GM19467 (cell line): ENCODE data around the gene CD36.
"Not testable (repeated sequence)": the region's sequence is repeated elsewhere in the genome, so short reads cannot be mapped to it uniquely, and the experiment has no call there.

Source experiments
- ATAC-seq: cut with Tn5 transposase; IDR thresholded peaks from one replicate; pipeline ENCODE4 v1.9.1; 2021; ENCODE audit warnings: mild to moderate bottlenecking, moderate library complexity; ENCODE audit not compliant: unreplicated experiment

Gene CD36

GRCh38 chr7:80649011-80649410 lies 10.6 kb downstream of the CD36 start:
- no peak for ATAC-seq

DNA sequence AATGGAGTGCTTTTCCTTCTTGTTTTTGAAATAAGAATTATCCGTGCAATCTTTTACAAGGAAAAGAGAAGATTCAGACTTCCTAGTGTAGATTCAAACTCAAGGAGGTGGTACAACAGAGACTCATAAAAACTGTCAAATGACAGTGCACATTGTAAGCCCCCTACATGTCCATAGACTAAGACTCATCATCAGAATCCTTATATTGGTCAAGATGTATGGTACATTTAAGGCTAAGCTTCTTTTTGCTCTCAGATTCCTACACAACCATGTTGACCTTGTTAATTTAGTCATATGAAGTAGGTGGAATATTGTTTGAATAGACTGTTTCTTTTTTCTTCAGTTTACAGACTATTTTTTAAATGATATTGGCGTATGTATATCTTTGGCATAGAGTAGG lies 11.6 kb downstream of the CD36 start:
- ATAC-seq: no peak

- no peak for ATAC-seq
Measured at GRCh38 chr7:80651471-80651870, 13.0 kb downstream of the CD36 start.

DNA sequence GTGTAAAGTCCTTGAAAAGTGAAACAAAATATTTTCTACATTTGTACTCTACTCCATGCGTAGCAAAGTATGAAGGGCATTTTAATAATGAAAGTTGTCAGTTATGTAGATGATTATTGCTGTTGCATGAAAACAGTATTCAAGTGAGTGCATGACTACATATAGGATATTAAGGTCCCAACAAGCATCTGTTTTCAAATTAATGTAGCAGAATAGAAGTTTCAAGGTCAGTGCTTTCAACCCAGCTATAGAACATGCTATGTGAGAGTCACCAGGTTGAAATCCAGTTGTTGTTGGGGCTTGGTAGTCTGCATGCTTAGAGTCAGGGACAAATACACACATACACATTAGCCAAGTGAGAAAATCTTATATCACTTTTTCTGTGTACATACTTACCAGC lies 14.8 kb downstream of the CD36 start:
- no peak for ATAC-seq

DNA sequence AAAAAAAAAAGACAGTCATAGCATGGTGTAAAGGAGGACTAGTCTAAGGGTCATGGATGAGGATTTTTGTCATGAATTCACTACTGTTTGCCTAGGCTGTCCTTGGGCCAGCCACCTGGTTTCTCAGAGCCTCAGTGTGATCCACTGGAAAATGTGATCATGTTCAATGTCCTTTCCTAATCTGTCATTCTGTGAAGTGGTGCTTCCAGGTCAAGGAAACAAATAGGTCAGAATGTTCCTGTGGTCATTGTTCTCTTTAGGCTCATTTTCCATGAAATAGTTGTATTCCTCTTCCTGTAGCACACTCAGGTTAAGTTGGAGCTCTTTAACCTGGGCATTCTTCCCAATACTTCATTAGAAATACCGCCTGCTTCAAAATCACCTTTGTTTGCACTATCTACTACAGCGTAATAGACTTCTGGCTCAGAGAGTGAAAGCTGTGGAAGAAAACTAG lies 16.5 kb downstream of the CD36 start:
- ATAC-seq: no peak

- ATAC-seq: no peak
Measured at GRCh38 chr7:80656029-80656428, 17.6 kb downstream of the CD36 start.

DNA sequence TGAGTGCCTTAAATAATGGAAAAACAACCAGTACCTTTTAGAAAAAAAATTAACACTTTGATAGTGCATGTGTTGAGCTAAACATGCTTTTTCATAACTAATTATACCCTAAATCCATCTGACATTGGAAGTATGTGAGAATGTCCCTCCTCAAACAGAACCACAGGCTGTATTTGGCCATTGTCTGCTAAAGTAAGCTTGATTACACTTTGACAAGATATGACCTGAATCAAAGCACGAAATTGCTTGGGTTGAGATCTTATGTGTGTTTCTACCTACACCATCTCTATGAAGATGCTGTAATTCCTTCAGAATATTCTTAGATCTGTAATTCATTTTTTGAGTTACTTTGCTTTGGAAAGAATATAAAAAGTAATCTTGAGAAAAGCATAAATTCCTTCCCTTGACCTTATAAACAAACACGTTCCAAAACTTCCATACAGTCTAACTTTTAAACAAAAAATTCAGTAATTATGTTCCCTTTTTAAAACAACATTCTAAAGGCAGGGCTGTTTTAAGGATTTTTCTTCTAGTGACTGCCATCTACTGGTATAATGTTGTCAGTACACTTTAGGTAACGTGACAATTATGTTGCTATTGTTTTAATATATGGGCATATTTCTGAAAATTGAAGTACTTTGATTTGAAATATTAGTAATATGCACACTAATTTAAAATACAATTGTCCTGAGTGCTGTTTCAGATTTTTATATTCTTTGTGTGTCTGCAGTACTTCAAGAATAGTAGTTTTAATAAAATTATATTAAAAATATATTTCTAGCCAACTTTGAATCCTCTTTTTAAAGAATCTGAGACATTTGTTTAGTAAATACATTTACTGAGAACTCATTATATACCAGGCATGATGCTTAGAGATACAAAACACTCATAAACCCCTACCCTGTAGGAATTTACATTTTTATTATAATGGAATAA lies 20.9 kb downstream of the CD36 start:
- ATAC-seq: peak; percentile 76

DNA sequence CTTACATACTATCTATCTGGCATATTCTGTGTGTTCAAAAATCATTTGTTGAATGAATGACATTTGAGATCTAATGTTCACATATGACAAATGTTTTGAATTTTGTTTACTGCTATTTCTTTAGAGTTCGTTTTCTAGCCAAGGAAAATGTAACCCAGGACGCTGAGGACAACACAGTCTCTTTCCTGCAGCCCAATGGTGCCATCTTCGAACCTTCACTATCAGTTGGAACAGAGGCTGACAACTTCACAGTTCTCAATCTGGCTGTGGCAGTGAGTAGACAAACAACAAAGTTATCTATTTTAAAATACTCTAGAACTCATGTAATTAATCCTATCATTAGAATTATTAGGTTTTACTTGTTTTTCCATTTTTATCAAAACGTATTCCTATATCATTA lies 22.5 kb downstream of the CD36 start:
- no peak for ATAC-seq

GRCh38 chr7:80661729-80662128 lies 23.3 kb downstream of the CD36 start:
- ATAC-seq: no peak

DNA sequence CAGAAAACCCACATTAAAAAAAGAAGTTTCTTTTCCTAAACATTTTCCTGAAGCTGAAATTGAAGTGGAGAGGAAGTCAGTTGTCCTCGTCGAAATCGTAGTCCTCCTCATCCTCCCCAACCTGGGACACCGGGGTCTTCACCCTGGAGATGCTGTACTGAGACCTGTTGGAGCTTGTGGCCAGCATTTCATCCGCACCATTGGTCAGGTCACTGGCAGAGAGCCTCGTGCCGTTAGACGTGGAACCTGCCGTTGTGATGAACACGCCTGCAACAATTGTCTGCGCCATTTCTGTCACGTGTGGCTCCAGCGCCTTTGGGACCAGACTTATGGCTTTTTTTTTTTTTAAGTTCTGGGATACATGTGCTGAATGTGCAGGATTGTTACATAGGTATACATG lies 23.8 kb downstream of the CD36 start:
- no peak for ATAC-seq

GRCh38 chr7:80665526-80665925 lies 27.1 kb downstream of the CD36 start:
- no peak for ATAC-seq

DNA sequence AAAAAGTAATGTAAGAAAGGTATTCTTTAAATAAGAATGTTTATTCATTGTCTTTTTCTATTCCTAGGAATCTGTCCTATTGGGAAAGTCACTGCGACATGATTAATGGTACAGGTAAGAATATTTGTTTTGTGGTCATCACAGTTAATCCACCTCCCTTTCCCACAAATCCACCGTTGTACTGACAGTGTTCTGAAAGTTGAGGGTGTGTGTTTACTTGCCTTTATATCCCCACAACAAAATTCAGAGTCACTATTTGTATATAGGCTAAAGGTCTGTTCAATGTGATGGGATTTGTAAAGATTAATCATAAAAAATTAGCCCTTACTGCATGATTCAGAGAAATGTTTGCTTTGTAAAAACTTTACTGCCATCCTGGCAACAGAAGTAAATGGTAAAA lies 27.9 kb downstream of the CD36 start:
- no peak for ATAC-seq

DNA sequence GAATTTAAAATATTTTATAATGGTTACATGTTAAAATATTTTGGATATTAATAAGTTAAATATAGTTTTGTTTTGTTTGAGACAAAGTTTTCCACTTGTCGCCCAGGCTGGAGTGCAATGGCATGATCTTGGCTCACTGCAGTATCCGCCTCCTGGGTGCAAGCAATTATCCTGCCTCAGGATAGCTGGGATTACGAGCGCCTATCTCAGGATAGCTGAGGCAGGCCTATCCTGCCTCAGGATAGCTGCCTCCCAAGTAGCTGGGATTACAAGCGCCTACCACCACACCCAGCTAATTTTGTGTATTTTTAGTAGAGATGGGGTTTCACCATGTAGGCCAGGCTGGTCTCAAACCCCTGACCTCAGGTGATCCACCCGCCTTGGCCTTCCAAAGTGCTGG lies 30.9 kb downstream of the CD36 start:
- not testable (repeated sequence) for ATAC-seq

DNA sequence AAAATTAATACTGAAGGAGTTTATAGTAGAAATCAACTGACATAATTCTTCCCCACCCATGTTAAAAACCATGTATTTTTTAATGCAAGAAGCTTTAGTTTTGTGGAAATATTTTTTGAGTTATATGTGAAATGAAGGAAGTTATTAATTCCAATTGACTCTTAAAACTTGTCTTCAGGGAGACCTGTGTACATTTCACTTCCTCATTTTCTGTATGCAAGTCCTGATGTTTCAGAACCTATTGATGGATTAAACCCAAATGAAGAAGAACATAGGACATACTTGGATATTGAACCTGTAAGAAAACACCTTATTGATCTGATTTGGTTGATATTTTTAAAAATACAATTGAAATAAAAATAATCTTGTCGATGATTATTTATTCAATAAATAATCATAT lies 33.3 kb downstream of the CD36 start:
- ATAC-seq: no peak

DNA sequence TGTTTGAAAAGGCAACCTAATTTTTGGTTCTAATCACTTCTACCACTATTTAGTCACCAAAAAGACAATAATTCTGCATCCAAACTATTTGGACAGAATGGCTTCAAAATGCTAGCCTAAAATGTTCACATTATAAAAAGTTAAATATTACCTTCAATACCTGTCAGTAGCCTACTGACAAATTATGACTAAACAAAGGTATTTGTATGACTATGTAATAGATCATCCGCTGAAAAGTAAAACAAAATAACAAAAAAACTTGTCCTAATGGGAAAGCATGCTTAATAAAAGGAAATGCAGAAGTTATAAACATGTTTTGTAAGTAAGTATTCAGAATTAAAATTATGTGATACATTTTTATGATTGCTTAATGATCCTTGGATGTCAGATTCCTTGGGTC lies 36.6 kb downstream of the CD36 start:
- no peak for ATAC-seq

GRCh38 chr7:80676404-80676803 lies 38.0 kb downstream of the CD36 start:
- no peak for ATAC-seq

DNA sequence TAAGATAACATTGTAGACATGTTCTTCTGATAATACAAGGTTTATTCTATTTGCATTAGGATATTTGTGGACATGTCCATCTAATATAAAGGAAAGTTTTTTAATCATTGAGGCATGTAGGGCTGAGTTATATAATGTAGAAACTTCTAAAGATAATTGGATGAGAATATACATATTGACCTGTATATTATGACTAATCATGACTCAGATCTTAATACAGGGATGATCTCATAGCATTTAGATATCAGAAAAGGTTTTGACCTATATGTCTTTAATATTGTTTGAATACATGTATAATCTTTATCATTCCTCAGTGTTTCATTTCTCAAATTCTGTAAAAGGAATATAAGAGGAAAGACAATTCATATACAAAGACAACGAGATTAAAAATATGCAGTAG lies 39.2 kb downstream of the CD36 start:
- no peak for ATAC-seq

DNA sequence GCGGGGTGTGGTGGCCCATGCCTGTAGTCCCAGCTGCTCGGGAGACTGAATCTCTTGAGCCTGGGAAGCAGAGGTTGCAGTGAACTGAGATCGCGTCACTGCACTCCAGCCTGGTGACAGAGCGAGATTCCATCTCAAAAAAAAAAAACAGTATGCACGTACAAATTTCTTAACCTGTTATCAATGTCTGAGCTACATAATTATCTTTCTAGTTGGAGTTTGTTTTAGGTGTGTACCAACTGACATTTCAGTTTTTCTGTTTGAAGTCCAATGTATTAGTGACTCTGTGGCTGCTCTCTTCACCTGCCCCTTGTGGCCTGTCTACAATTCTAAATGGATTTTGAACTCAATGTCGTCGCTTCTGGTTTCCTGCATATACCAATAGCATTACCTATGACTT lies 40.3 kb downstream of the CD36 start:
- ATAC-seq: no peak

DNA sequence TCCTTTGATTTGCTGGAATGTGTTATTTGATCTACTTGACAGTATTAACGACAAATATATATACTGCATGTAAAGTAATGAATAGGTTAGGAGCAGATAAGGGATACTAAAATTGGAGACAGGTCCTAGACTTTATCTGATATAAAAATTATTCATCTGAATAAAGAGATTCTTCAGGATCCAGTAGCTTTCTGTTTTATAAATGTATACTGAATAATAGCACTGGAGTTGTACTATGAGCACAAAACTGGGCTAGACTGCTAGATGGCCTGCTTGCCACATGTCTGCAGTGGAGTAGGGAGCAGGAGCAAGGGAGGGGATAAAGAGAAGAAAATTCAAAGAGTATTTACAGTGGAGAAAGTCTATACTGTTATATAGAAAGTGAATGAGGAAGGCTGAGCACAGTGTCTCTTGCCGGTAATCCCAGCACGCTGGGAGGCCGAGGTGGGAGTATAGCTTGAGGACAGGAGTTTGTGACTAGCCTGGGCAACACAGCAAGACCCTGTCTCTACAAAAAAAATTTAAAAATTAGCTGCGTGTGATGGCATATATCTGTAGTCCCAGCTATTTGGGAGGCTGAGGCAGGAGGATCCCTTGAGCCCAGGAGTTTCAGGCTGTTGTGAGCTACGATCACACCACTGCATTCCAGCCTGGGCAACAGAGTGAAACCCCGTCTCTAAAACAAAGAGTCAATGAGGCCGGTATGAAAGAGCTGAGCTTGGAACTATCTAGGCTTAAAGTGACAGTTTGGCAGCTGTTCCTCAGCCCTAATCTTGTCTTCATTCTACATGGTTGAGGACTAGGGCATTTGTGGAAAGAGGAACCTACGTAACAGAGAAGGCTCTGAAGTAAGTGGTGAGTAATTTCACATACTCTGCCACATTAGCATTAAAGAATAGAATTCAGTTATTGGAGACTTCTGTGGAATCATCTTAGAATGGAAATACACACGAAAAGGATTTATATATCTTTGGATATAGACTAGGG lies 41.8 kb downstream of the CD36 start:
- no peak for ATAC-seq

- no peak for ATAC-seq
Measured at GRCh38 chr7:80681272-80681885, 42.9 kb downstream of the CD36 start.

DNA sequence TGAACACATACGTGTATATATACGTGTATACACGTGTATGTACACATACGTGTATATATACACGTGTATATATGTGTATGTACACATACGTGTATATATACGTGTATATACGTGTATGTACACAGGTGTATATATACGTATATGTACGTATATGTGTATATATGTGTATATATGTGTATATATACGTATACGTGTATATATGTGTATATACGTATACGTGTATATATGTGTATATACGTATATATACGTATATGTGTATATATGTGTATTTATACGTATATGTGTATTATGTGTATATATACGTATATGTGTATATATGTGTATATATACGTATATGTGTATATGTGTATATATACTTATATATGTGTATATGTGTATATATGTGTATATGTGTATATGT lies 44.3 kb downstream of the CD36 start:
- ATAC-seq: no peak
